HEK293 (cell line): ENCODE results near the gene ARIH2.

Experiments used
- BCL11B ChIP-seq: fragments of 450-650 bp; formaldehyde crosslinking; IDR thresholded peaks from 2 replicates; pipeline ENCODE4 v1.5.1; 2016; ENCODE audit warnings: low read depth, missing biosample characterization, missing genetic modification characterization
- SALL2 ChIP-seq: fragments of 450-650 bp; formaldehyde crosslinking; IDR thresholded peaks from 2 replicates; pipeline ENCODE4 v1.5.0; 2017; ENCODE audit warnings: missing biosample characterization, mild to moderate bottlenecking, missing genetic modification characterization, borderline replicate concordance
- ZNF121 ChIP-seq: fragments of 450-650 bp; formaldehyde crosslinking; IDR thresholded peaks from 2 replicates; pipeline ENCODE4 v1.5.1; 2016; ENCODE audit warnings: missing biosample characterization, missing genetic modification characterization
- ZNF501 ChIP-seq: fragments of 450-650 bp; formaldehyde crosslinking; IDR thresholded peaks from 2 replicates; pipeline ENCODE4 v1.5.1; 2016; ENCODE audit warnings: missing biosample characterization, missing genetic modification characterization
- ZNF629 ChIP-seq: fragments of 450-650 bp; formaldehyde crosslinking; IDR thresholded peaks from 2 replicates; pipeline ENCODE4 v1.5.1; 2017; ENCODE audit warnings: missing biosample characterization, missing genetic modification characterization
- TF ChIP-seq, protein P1 (sequence below): fragments of 450-650 bp; formaldehyde crosslinking; IDR thresholded peaks from 2 replicates; pipeline ENCODE4 v1.5.1; 2016; ENCODE audit warnings: missing biosample characterization, missing genetic modification characterization
- TF ChIP-seq, protein P2 (sequence below): fragments of 450-650 bp; formaldehyde crosslinking; IDR thresholded peaks from 2 replicates; pipeline ENCODE4 v1.5.1; 2016; ENCODE audit warnings: missing biosample characterization, missing genetic modification characterization
- TF ChIP-seq, protein P3 (sequence below): fragments of 450-650 bp; formaldehyde crosslinking; IDR thresholded peaks from 2 replicates; pipeline ENCODE4 v1.5.1; 2016; ENCODE audit warnings: missing biosample characterization, missing genetic modification characterization, borderline replicate concordance
- TF ChIP-seq, protein P4 (sequence below): fragments of 450-650 bp; formaldehyde crosslinking; IDR thresholded peaks from 2 replicates; pipeline ENCODE4 v1.5.1; 2016; ENCODE audit warnings: missing biosample characterization, missing genetic modification characterization
- TF ChIP-seq, protein P5 (sequence below): fragments of 450-650 bp; formaldehyde crosslinking; optimal IDR thresholded peaks from 2 replicates; pipeline ENCODE3; 2016; ENCODE audit warnings: missing biosample characterization, mild to moderate bottlenecking, missing genetic modification characterization
- TF ChIP-seq, protein P6 (sequence below): fragments of 450-650 bp; formaldehyde crosslinking; IDR thresholded peaks from 2 replicates; pipeline ENCODE4 v1.5.1; 2016; ENCODE audit warnings: missing biosample characterization, missing genetic modification characterization

DNA sequence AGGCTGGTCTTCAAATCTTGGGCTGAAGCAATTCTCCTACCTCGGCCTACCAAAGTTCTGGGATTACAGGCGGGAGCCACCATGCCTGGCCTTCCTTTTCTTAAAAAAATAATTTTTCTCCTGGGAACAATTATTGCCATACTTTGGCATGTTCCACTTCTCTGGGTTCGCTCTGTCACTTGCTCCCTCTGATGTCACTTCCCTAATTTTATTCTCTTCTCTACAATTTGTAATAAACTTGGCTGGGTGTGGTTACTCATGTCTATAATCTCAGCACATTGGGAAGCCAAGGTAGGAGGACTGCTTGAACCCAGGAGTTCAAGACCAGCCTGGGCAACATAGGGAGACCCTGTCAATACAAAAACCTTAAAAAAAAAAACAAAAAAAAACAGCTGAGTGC lies 116.6 kb downstream of the ARIH2 start:
- TF ChIP-seq, protein P1, sequence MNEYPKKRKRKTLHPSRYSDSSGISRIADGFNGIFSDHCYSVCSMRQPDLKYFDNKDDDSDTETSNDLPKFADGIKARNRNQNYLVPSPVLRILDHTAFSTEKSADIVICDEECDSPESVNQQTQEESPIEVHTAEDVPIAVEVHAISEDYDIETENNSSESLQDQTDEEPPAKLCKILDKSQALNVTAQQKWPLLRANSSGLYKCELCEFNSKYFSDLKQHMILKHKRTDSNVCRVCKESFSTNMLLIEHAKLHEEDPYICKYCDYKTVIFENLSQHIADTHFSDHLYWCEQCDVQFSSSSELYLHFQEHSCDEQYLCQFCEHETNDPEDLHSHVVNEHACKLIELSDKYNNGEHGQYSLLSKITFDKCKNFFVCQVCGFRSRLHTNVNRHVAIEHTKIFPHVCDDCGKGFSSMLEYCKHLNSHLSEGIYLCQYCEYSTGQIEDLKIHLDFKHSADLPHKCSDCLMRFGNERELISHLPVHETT (tag by site-specific recombination): no peak
- no peak for TF ChIP-seq ZNF629
- TF ChIP-seq, protein P2, sequence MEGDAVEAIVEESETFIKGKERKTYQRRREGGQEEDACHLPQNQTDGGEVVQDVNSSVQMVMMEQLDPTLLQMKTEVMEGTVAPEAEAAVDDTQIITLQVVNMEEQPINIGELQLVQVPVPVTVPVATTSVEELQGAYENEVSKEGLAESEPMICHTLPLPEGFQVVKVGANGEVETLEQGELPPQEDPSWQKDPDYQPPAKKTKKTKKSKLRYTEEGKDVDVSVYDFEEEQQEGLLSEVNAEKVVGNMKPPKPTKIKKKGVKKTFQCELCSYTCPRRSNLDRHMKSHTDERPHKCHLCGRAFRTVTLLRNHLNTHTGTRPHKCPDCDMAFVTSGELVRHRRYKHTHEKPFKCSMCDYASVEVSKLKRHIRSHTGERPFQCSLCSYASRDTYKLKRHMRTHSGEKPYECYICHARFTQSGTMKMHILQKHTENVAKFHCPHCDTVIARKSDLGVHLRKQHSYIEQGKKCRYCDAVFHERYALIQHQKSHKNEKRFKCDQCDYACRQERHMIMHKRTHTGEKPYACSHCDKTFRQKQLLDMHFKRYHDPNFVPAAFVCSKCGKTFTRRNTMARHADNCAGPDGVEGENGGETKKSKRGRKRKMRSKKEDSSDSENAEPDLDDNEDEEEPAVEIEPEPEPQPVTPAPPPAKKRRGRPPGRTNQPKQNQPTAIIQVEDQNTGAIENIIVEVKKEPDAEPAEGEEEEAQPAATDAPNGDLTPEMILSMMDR (tag by site-specific recombination): no peak
- TF ChIP-seq ZNF121 (tag by site-specific recombination): no peak
- TF ChIP-seq SALL2 (tag by site-specific recombination): no peak
- TF ChIP-seq, protein P3, sequence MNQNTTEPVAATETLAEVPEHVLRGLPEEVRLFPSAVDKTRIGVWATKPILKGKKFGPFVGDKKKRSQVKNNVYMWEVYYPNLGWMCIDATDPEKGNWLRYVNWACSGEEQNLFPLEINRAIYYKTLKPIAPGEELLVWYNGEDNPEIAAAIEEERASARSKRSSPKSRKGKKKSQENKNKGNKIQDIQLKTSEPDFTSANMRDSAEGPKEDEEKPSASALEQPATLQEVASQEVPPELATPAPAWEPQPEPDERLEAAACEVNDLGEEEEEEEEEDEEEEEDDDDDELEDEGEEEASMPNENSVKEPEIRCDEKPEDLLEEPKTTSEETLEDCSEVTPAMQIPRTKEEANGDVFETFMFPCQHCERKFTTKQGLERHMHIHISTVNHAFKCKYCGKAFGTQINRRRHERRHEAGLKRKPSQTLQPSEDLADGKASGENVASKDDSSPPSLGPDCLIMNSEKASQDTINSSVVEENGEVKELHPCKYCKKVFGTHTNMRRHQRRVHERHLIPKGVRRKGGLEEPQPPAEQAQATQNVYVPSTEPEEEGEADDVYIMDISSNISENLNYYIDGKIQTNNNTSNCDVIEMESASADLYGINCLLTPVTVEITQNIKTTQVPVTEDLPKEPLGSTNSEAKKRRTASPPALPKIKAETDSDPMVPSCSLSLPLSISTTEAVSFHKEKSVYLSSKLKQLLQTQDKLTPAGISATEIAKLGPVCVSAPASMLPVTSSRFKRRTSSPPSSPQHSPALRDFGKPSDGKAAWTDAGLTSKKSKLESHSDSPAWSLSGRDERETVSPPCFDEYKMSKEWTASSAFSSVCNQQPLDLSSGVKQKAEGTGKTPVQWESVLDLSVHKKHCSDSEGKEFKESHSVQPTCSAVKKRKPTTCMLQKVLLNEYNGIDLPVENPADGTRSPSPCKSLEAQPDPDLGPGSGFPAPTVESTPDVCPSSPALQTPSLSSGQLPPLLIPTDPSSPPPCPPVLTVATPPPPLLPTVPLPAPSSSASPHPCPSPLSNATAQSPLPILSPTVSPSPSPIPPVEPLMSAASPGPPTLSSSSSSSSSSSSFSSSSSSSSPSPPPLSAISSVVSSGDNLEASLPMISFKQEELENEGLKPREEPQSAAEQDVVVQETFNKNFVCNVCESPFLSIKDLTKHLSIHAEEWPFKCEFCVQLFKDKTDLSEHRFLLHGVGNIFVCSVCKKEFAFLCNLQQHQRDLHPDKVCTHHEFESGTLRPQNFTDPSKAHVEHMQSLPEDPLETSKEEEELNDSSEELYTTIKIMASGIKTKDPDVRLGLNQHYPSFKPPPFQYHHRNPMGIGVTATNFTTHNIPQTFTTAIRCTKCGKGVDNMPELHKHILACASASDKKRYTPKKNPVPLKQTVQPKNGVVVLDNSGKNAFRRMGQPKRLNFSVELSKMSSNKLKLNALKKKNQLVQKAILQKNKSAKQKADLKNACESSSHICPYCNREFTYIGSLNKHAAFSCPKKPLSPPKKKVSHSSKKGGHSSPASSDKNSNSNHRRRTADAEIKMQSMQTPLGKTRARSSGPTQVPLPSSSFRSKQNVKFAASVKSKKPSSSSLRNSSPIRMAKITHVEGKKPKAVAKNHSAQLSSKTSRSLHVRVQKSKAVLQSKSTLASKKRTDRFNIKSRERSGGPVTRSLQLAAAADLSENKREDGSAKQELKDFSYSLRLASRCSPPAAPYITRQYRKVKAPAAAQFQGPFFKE (tag by site-specific recombination): no peak
- TF ChIP-seq BCL11B (tag by site-specific recombination): no peak
- no peak for TF ChIP-seq ZNF501
- TF ChIP-seq, protein P4, sequence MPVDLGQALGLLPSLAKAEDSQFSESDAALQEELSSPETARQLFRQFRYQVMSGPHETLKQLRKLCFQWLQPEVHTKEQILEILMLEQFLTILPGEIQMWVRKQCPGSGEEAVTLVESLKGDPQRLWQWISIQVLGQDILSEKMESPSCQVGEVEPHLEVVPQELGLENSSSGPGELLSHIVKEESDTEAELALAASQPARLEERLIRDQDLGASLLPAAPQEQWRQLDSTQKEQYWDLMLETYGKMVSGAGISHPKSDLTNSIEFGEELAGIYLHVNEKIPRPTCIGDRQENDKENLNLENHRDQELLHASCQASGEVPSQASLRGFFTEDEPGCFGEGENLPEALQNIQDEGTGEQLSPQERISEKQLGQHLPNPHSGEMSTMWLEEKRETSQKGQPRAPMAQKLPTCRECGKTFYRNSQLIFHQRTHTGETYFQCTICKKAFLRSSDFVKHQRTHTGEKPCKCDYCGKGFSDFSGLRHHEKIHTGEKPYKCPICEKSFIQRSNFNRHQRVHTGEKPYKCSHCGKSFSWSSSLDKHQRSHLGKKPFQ: no peak
- TF ChIP-seq, protein P5, sequence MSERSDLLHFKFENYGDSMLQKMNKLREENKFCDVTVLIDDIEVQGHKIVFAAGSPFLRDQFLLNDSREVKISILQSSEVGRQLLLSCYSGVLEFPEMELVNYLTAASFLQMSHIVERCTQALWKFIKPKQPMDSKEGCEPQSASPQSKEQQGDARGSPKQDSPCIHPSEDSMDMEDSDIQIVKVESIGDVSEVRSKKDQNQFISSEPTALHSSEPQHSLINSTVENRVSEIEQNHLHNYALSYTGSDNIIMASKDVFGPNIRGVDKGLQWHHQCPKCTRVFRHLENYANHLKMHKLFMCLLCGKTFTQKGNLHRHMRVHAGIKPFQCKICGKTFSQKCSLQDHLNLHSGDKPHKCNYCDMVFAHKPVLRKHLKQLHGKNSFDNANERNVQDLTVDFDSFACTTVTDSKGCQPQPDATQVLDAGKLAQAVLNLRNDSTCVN (tag by site-specific recombination): no peak
- TF ChIP-seq, protein P6, sequence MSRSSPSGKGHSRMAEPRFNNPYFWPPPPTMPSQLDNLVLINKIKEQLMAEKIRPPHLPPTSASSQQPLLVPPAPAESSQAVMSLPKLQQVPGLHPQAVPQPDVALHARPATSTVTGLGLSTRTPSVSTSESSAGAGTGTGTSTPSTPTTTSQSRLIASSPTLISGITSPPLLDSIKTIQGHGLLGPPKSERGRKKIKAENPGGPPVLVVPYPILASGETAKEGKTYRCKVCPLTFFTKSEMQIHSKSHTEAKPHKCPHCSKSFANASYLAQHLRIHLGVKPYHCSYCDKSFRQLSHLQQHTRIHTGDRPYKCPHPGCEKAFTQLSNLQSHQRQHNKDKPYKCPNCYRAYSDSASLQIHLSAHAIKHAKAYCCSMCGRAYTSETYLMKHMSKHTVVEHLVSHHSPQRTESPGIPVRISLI (tag by site-specific recombination): no peak
